Hepatocyte (in vitro differentiated cells): ENCODE measurements around the gene COX6B1. TPM values are rescaled to one million over a fixed set of nuclear protein-coding genes. Genes with fewer than 3 reads are reported as not detected.

ENCODE experiments used
- DNase-seq: peaks from one replicate; pipeline ENCODE4 v3.0.0-alpha.2; 2016; ENCODE audit warnings: low spot score
- H2AFZ ChIP-seq: fragments of 200-600 bp; sonication (generic); 2 replicates; pipeline ENCODE4 v1.6.0; 2016; ENCODE audit warnings: antibody characterized with exemption, mild to moderate bottlenecking
- H3K27ac ChIP-seq: fragments of 200-600 bp; sonication (generic); 2 replicates; pipeline ENCODE4 v1.5.1; 2016; ENCODE audit warnings: mild to moderate bottlenecking
- H3K27me3 ChIP-seq: fragments of 200-600 bp; sonication (generic); 2 replicates; pipeline ENCODE4 v1.6.1; 2016
- H3K36me3 ChIP-seq: fragments of 200-600 bp; sonication (generic); replicated peaks from 2 replicates; pipeline ENCODE4 v1.5.1; 2016; ENCODE audit warnings: low read depth; ENCODE audit not compliant: insufficient read depth
- H3K4me1 ChIP-seq: fragments of 200-600 bp; sonication (generic); 2 replicates; pipeline ENCODE4 v1.5.1; 2016; ENCODE audit warnings: mild to moderate bottlenecking, moderate library complexity; ENCODE audit not compliant: insufficient read depth
- H3K4me2 ChIP-seq: fragments of 200-600 bp; sonication (generic); 2 replicates; pipeline ENCODE4 v1.6.0; 2016
- H3K4me3 ChIP-seq: fragments of 200-600 bp; sonication (generic); 2 replicates; pipeline ENCODE4 v1.5.1; 2016; ENCODE audit warnings: mild to moderate bottlenecking
- H3K79me2 ChIP-seq: fragments of 200-600 bp; sonication (generic); 2 replicates; pipeline ENCODE4 v1.6.0; 2017; ENCODE audit warnings: mild to moderate bottlenecking
- H3K9me2 ChIP-seq: fragments of 200-600 bp; sonication (generic); replicated peaks from 2 replicates; pipeline ENCODE4 v1.6.0; 2017; ENCODE audit warnings: mild to moderate bottlenecking; ENCODE audit not compliant: insufficient read depth
- H3K9me3 ChIP-seq: fragments of 200-600 bp; sonication (generic); 2 replicates; pipeline ENCODE4 v1.5.1; 2016; ENCODE audit warnings: low read depth, mild to moderate bottlenecking
- H4K20me1 ChIP-seq: fragments of 200-600 bp; sonication (generic); 2 replicates; pipeline ENCODE4 v1.6.0; 2016; ENCODE audit warnings: mild to moderate bottlenecking; ENCODE audit not compliant: insufficient read depth, poor library complexity, severe bottlenecking
- CTCF ChIP-seq: fragments of 200-600 bp; sonication (generic); IDR thresholded peaks from 2 replicates; pipeline ENCODE4 v1.5.1; 2016; ENCODE audit warnings: antibody characterized with exemption, mild to moderate bottlenecking; ENCODE audit not compliant: poor library complexity
- EZH2 ChIP-seq: fragments of 200-600 bp; sonication (generic); IDR thresholded peaks from 2 replicates; pipeline ENCODE4 v1.6.1; 2016; ENCODE audit warnings: antibody characterized with exemption, mild to moderate bottlenecking, borderline replicate concordance
- EZH2phosphoT487 ChIP-seq: fragments of 200-600 bp; sonication (generic); IDR thresholded peaks from one replicate; pipeline ENCODE4 v1.6.1; 2018; ENCODE audit warnings: antibody characterized with exemption, mild to moderate bottlenecking, low read depth, moderate library complexity; ENCODE audit not compliant: unreplicated experiment, severe bottlenecking
- WGBS: methylation state at CpG from one replicate; pipeline ENCODE4 v1.1.6; 2016; ENCODE audit warnings: low lambda C conversion rate; ENCODE audit errors: missing lambda C conversion rate; 5-methylcytosine and 5-hydroxymethylcytosine counted together
- polyA plus RNA-seq: library from polyadenylated mRNA; unstranded; fragments of >200 nt; fragmentation: Nextera tagmentation; extraction: Ambion mirVana; gene quantifications from 2 replicates; pipeline ENCODE4 v1.2.1, GENCODE V29; 2016
- total RNA-seq: library from RNA; depleted of rRNA; stranded (reverse); fragments of >200 nt; gene quantifications from 2 replicates; pipeline ENCODE4 v1.2.3, GENCODE V29; 2014

The COX6B1 gene
- total and polyA plus RNA-seq, 2 experiments from 2014 or later = 586 to 692 TPM

GRCh38 chr19:35618857-35619256 is 29.3 kb upstream of the COX6B1 start:
- Histone ChIP-seq H2AFZ (no peak overlapping the region), H3K4me2 (no peak overlapping the region), H3K36me3 (no peaks in the 10 kb centered on the region), H3K9me3 (no peaks in the 10 kb centered on the region), H3K9me2 (no peaks in the 10 kb centered on the region), H3K27ac (no peak overlapping the region), H3K27me3 (no peaks in the 10 kb centered on the region), H3K4me3 (no peak overlapping the region), H3K4me1 (no peaks in the 10 kb centered on the region), H3K79me2 (no peaks in the 10 kb centered on the region), H4K20me1 (no peaks in the 10 kb centered on the region)
- no peak for DNase-seq
- 82% methylated on average over 7 of the region's 7 CpGs for WGBS
- TF ChIP-seq EZH2phosphoT487 (no peak), CTCF (no peak), EZH2 (no peak)

DNA sequence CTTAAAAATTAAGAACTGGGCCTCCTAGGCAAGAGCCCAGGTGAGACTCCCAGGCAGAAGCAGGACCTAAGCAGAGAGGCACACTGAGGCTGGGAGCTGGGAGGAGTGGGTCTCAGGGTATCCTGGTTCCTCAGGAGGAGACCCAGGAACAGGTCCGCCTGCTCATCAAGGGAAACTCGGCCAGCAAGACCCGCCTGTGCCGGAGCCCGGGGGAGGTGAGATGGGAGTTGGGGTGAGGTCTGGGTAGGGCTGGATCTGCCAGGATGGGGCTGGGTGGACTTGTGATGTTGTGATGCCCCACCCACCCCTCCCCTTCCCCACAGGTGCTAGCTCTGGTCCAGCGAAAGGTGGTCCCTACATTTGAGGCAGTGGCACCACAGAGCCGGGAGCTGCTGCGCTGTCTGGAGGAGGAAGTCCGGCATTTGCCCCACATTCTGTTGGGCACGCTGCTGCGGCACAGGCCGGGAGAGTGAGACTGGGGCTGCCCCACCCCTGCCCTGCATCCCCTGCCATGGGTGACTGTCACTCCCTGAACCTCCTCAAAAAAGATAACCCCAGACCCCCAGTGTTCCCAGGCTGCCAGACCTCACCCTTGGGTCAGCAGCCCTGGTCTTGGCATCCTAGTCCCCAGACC is 28.7 kb upstream of the COX6B1 start:
- H3K4me3 ChIP-seq = no peak overlapping the region
- no peaks in the 10 kb centered on the region for H3K27me3 ChIP-seq
- H4K20me1 ChIP-seq = no peaks in the 10 kb centered on the region
- H2AFZ ChIP-seq = no peak overlapping the region
- H3K4me1 ChIP-seq = no peaks in the 10 kb centered on the region
- H3K9me2 ChIP-seq = no peaks in the 10 kb centered on the region
- no peak overlapping the region for H3K4me2 ChIP-seq
- H3K27ac ChIP-seq = no peak overlapping the region
- DNase-seq = no peak
- 98% methylated on average over 12 of the region's 12 CpGs for WGBS
- no peaks in the 10 kb centered on the region for H3K36me3 ChIP-seq
- TF ChIP-seq CTCF (no peak), EZH2 (no peak), EZH2phosphoT487 (no peak)
- no peaks in the 10 kb centered on the region for H3K9me3 ChIP-seq
- no peaks in the 10 kb centered on the region for H3K79me2 ChIP-seq

DNA sequence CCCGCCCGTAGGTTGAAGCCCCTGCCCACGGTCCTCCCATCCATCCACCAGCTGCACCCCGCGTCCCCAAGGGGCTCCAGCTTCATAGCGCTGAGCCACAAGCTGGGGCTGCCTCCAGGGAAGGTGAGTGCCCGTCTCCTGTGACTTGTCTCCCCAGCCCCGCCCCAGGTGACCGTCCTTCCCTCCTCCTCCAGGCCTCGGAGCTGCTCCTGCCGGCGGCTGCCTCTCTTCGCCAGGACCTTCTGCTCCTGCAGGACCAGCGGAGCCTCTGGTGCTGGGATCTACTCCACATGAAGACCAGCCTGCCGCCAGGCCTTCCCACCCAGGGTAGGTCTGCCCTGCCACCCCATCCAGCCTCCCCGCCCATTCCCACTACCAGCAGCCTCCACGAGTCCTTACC is 28.1 kb upstream of the COX6B1 start:
- WGBS = 96% methylated on average over 11 of the region's 17 CpGs
- DNase-seq = no peak
- Histone ChIP-seq H3K79me2 (no peaks in the 10 kb centered on the region), H3K27me3 (no peaks in the 10 kb centered on the region), H2AFZ (no peak overlapping the region), H3K4me1 (no peaks in the 10 kb centered on the region), H3K4me3 (no peak overlapping the region), H4K20me1 (no peaks in the 10 kb centered on the region), H3K9me2 (no peaks in the 10 kb centered on the region), H3K27ac (no peak overlapping the region), H3K9me3 (no peaks in the 10 kb centered on the region), H3K4me2 (no peak overlapping the region), H3K36me3 (no peaks in the 10 kb centered on the region)
- TF ChIP-seq EZH2 = no peak
- TF ChIP-seq CTCF = no peak
- no peak for TF ChIP-seq EZH2phosphoT487
